ENCODE results near the gene GGA3.

The GGA3 gene

DNA sequence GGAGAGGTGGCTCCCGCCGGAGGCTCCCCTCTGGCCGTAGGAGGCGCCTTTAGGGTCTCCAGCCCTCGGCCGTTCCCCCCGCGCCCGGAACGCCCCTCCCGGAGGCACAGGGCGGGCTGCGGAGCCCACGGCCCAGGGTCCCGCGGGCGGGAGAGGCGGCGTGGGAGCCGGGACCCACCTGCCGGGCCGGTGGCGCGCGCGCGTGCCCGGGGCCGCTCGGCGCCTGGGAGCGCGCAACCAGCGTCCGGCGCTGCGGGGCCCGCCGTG is 9.5 kb upstream of the GGA3 start, which contains the start of gene MIF4GD:
Gene MIF4GD, minus strand, starts transcription at position 266 of the 267 bp plus-strand sequence. CDS start 1,036 bp downstream, outside the sequence.
- peak within 1 kb of the TSS; percentile 85 for H3K4me3 ChIP-seq (replicated peaks; ENCODE audit: low read depth, low read length)
- no peak for DNase-seq (ENCODE audit: low read depth)
- no peak for TF ChIP-seq CTCF (IDR thresholded peaks at IDR 0.05; ENCODE audit: low read length, missing control alignments)

GRCh38 chr17:75270218-75270965 is 9.0 kb upstream of the GGA3 start:
- peak overlapping the region; percentile 85 for H3K4me3 ChIP-seq (replicated peaks; ENCODE audit: low read depth, low read length)
- DNase-seq (ENCODE audit: low read depth), result peak; percentile 80
- peak; percentile 46 for TF ChIP-seq CTCF (IDR thresholded peaks at IDR 0.05; ENCODE audit: low read length, missing control alignments)

GRCh38 chr17:75269844-75270217 is 8.4 kb upstream of the GGA3 start:
- H3K4me3 ChIP-seq (replicated peaks; ENCODE audit: low read depth, low read length), result peak overlapping the region; percentile 85
- no peak for TF ChIP-seq CTCF (IDR thresholded peaks at IDR 0.05; ENCODE audit: low read length, missing control alignments)
- DNase-seq (ENCODE audit: low read depth), result no peak

GRCh38 chr17:75267411-75268232 is 6.2 kb upstream of the GGA3 start:
- no peak for TF ChIP-seq CTCF (IDR thresholded peaks at IDR 0.05; ENCODE audit: low read length, missing control alignments)
- DNase-seq (ENCODE audit: low read depth), result no peak

GRCh38 chr17:75267153-75267410 is 5.7 kb upstream of the GGA3 start:
- no peak for DNase-seq (ENCODE audit: low read depth)
- no peak overlapping the region for H3K4me3 ChIP-seq (replicated peaks; ENCODE audit: low read depth, low read length)
- no peak for TF ChIP-seq CTCF (IDR thresholded peaks at IDR 0.05; ENCODE audit: low read length, missing control alignments)

More at GRCh38 chr17:75267411-75268232, 6.2 kb upstream of the GGA3 start:
- no peak overlapping the region for H3K4me3 ChIP-seq (replicated peaks; ENCODE audit: low read depth, low read length)

DNA sequence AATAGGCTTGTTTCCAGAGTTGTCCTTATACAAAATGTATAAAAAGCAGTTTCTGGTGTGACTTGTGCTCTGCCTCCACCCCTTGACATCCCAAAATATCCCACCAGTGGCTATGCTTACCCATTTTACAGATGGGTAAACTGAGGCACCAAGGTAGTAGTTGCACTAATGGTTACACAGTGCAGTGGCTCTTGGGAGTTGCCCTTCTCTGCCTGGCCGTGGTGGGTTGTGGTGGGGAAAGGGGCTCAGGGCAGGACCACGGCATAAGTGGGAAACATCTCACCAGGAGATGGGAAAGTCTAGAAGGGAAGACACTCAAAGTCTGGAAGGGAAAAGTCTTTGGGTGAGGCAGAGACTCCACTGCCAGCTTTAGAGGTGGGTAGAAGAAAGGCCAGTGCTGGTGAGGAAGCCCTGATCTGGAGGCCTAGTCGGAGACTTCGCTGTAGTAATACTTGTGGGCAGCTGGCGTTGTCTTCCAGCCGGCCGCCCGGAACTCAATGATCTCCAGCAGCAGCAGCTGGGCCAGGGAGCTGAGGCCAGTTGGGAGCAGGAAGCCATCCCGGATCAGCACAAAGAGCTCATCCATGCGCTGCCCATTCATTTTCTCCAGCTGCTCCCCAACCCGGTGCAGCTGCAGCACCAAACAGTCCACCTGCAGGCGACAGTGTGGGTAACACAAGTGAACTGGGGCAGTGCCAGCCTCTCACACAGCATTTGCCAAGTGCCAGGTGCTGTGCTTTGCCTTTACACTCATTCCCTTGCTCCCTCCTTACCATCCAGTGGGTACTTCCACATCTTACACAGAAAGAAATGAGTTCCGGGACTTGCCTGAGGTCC is 5.1 kb upstream of the GGA3 start:
- no peak for DNase-seq (ENCODE audit: low read depth)
- TF ChIP-seq CTCF (IDR thresholded peaks at IDR 0.05; ENCODE audit: low read length, missing control alignments), result no peak
- H3K4me3 ChIP-seq (replicated peaks; ENCODE audit: low read depth, low read length), result no peak overlapping the region

All from fibroblast of pulmonary artery (primary cell).